ENCODE data around the gene SMAD3. TPM values are rescaled to one million over a fixed set of nuclear protein-coding genes. Genes with fewer than 3 reads are reported as not detected.
A peak's percentile ranks its signal among the peaks of the same experiment; 100 is the strongest.

SMAD3 gene
- total and polyA plus RNA-seq, 4 donors, result 4.0 to 12.2 (median 5.5) TPM

DNA sequence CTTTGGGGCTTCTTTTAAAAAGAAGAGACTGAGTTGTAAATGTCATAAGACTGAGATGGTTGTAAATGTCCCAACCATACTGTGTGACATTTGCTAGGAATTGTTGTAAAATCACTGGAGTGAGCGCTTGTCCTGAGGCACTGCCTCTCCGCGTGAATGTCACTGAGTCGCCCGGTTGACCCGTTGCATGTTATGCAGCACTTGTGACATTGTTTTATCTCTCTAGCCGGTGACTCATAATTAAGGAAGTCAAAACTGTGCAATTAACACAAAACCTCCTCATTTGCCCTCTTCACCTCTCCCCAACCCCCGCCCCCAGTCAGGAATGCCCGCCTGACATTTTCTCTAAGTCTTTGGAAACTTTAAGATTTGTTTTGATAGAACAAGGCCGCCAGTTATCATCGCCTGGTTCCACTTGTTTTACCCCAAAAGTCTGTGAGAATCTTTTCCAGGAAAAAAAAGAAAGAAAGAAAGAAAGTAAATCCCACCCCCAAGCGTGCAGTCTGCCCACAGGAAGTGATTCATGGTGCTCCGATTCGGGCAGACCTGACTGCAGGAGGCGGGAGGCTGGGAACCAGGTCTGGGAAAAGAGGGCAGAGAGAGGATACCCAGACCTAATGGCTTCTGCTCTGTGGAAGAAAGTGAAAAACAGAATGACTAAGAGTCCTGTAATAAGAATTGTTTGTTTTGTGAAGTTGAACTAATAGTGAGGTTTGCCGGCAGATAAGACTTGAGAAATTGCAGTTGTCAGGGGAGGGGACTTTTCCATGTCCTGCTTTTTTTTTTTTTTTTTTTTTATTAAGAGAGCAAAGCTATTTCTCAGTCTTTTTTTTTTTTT lies 84.8 kb downstream of the SMAD3 start:
- WGBS, result 56% methylated on average over 16 of the region's 16 CpGs
- Histone ChIP-seq H3K9ac (ENCODE audit: low read depth in 1 of 2, low read length in 2 of 2) (peak overlapping the region in 1 of 2 donors; percentile 27), H3K9me3 (ENCODE audit: control insufficient read depth in 4 of 4, low read length in 3 of 4) (no peaks in the 10 kb centered on the region), H3K27ac (ENCODE audit: low read depth in 1 of 2, low read length in 2 of 2) (peak overlapping the region; percentile 45 to 84), H3K36me3 (ENCODE audit: control insufficient read depth in 4 of 4, insufficient read depth in 3 of 4, low read depth in 1 of 4, low read length in 3 of 4) (peaks cover 0 to 3% (median 0%) of the 10 kb centered on the region in 4 donors), H3K4me3 (ENCODE audit: low read depth in 1 of 3, low read length in 3 of 3) (no peak overlapping the region), H3K4me1 (ENCODE audit: control insufficient read depth in 4 of 4, insufficient read depth in 4 of 4, low read length in 3 of 4) (peaks cover 6 to 29% (median 22%) of the 10 kb centered on the region in 4 donors), H3K27me3 (ENCODE audit: control insufficient read depth in 4 of 4, insufficient read depth in 4 of 4, low read length in 3 of 4) (no peaks in the 10 kb centered on the region)
- TF ChIP-seq, protein P1, sequence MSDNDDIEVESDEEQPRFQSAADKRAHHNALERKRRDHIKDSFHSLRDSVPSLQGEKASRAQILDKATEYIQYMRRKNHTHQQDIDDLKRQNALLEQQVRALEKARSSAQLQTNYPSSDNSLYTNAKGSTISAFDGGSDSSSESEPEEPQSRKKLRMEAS (IDR thresholded peaks at IDR 0.05), result peak; percentile 29
- peak; percentile 18 to 30 for TF ChIP-seq RAD21 (IDR thresholded peaks at IDR 0.05)
- no peak for TF ChIP-seq GABPA (IDR thresholded peaks at IDR 0.05 in 1 of 2, conservative IDR thresholded peaks at IDR 0.05 in 1 of 2)
- TF ChIP-seq FOXA1 (IDR thresholded peaks at IDR 0.05), result no peak
- TF ChIP-seq TAF1 (conservative IDR thresholded peaks at IDR 0.05), result no peak
- peak; percentile 19 for TF ChIP-seq FOXA2 (IDR thresholded peaks at IDR 0.05)
- TF ChIP-seq, protein P2, sequence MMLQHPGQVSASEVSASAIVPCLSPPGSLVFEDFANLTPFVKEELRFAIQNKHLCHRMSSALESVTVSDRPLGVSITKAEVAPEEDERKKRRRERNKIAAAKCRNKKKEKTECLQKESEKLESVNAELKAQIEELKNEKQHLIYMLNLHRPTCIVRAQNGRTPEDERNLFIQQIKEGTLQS (IDR thresholded peaks at IDR 0.05), result no peak
- TF ChIP-seq HNF4G (IDR thresholded peaks at IDR 0.05), result no peak
- TF ChIP-seq RXRA (IDR thresholded peaks at IDR 0.05), result peak; percentile 6 to 44
- TF ChIP-seq JUND (IDR thresholded peaks at IDR 0.05), result peak; percentile 31 to 78
- no peak for TF ChIP-seq CTCF (IDR thresholded peaks at IDR 0.05; ENCODE audit: low read depth, low read length, missing input control)
- peak; percentile 29 to 41 for TF ChIP-seq HNF4A (conservative IDR thresholded peaks at IDR 0.05)
- TF ChIP-seq YY1 (IDR thresholded peaks at IDR 0.05), result peak; percentile 53
- TF ChIP-seq EGR1 (IDR thresholded peaks at IDR 0.05; ENCODE audit: low read depth in 2 of 2), result no peak
- no peak for TF ChIP-seq ZBTB33 (IDR thresholded peaks at IDR 0.05)
- no peak for TF ChIP-seq REST (IDR thresholded peaks at IDR 0.05)
- TF ChIP-seq NR2F2 (IDR thresholded peaks at IDR 0.05), result peak; percentile 60
- no peak for TF ChIP-seq SP1 (IDR thresholded peaks at IDR 0.05)
- no peak for DNase-seq (ENCODE audit: low spot score)

Measured in liver (tissue), 9 donors.